GM21423 (cell line): ENCODE results near the gene CCDC87.
"Not testable (repeated sequence)": the region's sequence is repeated elsewhere in the genome, so short reads cannot be mapped to it uniquely, and the experiment has no call there.

Experiments
- ATAC-seq: cut with Tn5 transposase; IDR thresholded peaks from one replicate; pipeline ENCODE4 v1.9.1; 2021; ENCODE audit warnings: mild to moderate bottlenecking, moderate library complexity; ENCODE audit not compliant: unreplicated experiment

The CCDC87 gene

GRCh38 chr11:66592457-66593302, at the start of gene CCDC87, which contains the start of gene CCS:
TSS of gene CCDC87 (minus strand) at chr11:66593063. CDS start at chr11:66593015, 48 bp downstream.
TSS of gene CCS (plus strand) at chr11:66593185. CDS start at chr11:66593262, 77 bp downstream.
- peak; percentile 82 for ATAC-seq

GRCh38 chr11:66641834-66642233, 49.0 kb upstream of the CCDC87 start:
- no peak for ATAC-seq

GRCh38 chr11:66639814-66640340, 47.0 kb upstream of the CCDC87 start:
- ATAC-seq = not testable (repeated sequence)

- no peak for ATAC-seq
Measured at GRCh38 chr11:66639066-66639813, 46.4 kb upstream of the CCDC87 start.

GRCh38 chr11:66638177-66639065, 45.6 kb upstream of the CCDC87 start, which contains the start of gene RBM4:
TSS of gene RBM4 (plus strand) at chr11:66638703. CDS start at chr11:66639712, 1,009 bp downstream.
- peak; percentile 94 for ATAC-seq

- no peak for ATAC-seq
Measured at GRCh38 chr11:66637557-66638176, 44.8 kb upstream of the CCDC87 start.

- no peak for ATAC-seq
Measured at GRCh38 chr11:66636411-66636810, 43.5 kb upstream of the CCDC87 start.

- ATAC-seq = no peak
Measured at GRCh38 chr11:66632952-66633351, 40.1 kb upstream of the CCDC87 start.

- ATAC-seq = no peak
Measured at GRCh38 chr11:66631883-66632282, 39.0 kb upstream of the CCDC87 start.

- no peak for ATAC-seq
Measured at GRCh38 chr11:66629356-66629755, 36.5 kb upstream of the CCDC87 start.

- no peak for ATAC-seq
Measured at GRCh38 chr11:66628061-66628603, 35.3 kb upstream of the CCDC87 start.

- ATAC-seq = no peak
Measured at GRCh38 chr11:66626926-66627325, 34.1 kb upstream of the CCDC87 start.

- ATAC-seq = no peak
Measured at GRCh38 chr11:66626382-66626781, 33.5 kb upstream of the CCDC87 start.

GRCh38 chr11:66625752-66626149, 32.9 kb upstream of the CCDC87 start:
- no peak for ATAC-seq

GRCh38 chr11:66625041-66625751, 32.3 kb upstream of the CCDC87 start:
- no peak for ATAC-seq

GRCh38 chr11:66624450-66624849, 31.6 kb upstream of the CCDC87 start:
- no peak for ATAC-seq

- ATAC-seq = no peak
Measured at GRCh38 chr11:66619080-66619554, 26.3 kb upstream of the CCDC87 start.

GRCh38 chr11:66617155-66617834, 24.4 kb upstream of the CCDC87 start:
- ATAC-seq = no peak
